Trophoblast cell (in vitro differentiated cells and primary cell): ENCODE data around the gene MAPT.
"Not testable (repeated sequence)": the region's sequence is repeated elsewhere in the genome, so short reads cannot be mapped to it uniquely, and the experiment has no call there.

Source experiments
- DNase-seq, 2 donors: peaks; one replicate each; pipeline ENCODE4 v3.0.0-alpha.2; 2016
- H2AFZ ChIP-seq: 2 replicates; pipeline ENCODE4 v1.6.1; 2013; ENCODE audit warnings: low read length, moderate library complexity, mild to moderate bottlenecking; ENCODE audit not compliant: insufficient read depth, poor library complexity
- H2AK5ac ChIP-seq: 2 replicates; pipeline ENCODE4 v1.6.1; 2013; ENCODE audit warnings: mild to moderate bottlenecking, low read length
- H2BK120ac ChIP-seq: 2 replicates; pipeline ENCODE4 v1.6.1; 2013; ENCODE audit warnings: low read length, mild to moderate bottlenecking, moderate library complexity; ENCODE audit not compliant: insufficient read depth, poor library complexity
- H2BK12ac ChIP-seq: 2 replicates; pipeline ENCODE4 v1.6.1; 2013; ENCODE audit warnings: mild to moderate bottlenecking, low read length, moderate library complexity
- H2BK5ac ChIP-seq: 2 replicates; pipeline ENCODE4 v1.6.1; 2013; ENCODE audit warnings: low read length, low read depth, moderate library complexity, mild to moderate bottlenecking; ENCODE audit not compliant: poor library complexity
- H3K14ac ChIP-seq: 2 replicates; pipeline ENCODE4 v1.6.1; 2013; ENCODE audit warnings: mild to moderate bottlenecking, low read length
- H3K18ac ChIP-seq: 2 replicates; pipeline ENCODE4 v1.6.1; 2013; ENCODE audit warnings: mild to moderate bottlenecking, low read length
- H3K23ac ChIP-seq: 2 replicates; pipeline ENCODE4 v1.6.1; 2013; ENCODE audit warnings: low read length
- H3K27ac ChIP-seq: 2 replicates; pipeline ENCODE4 v1.5.1; 2013; ENCODE audit warnings: low read depth, mild to moderate bottlenecking, inconsistent platforms, low read length, moderate library complexity
- H3K27me3 ChIP-seq: 2 replicates; pipeline ENCODE4 v1.6.1; 2013; ENCODE audit warnings: inconsistent platforms, mild to moderate bottlenecking, low read length, moderate library complexity; ENCODE audit not compliant: insufficient read depth
- H3K36me3 ChIP-seq, 2 experiments: 1 replicate in 1 of 2; 2 replicates in 1 of 2; pipeline ENCODE4 v1.6.1; 2013; ENCODE audit warnings: low read length in 2 of 2, mild to moderate bottlenecking in 2 of 2, moderate library complexity in 1 of 2; ENCODE audit not compliant: insufficient read depth in 2 of 2, control insufficient read depth in 1 of 2
- H3K4ac ChIP-seq: 2 replicates; pipeline ENCODE4 v1.6.1; 2013; ENCODE audit warnings: low read depth, mild to moderate bottlenecking, low read length, moderate library complexity
- H3K4me1 ChIP-seq, 2 experiments: 1 replicate in 1 of 2; 2 replicates in 1 of 2; pipeline ENCODE4 v1.6.1; 2013; ENCODE audit warnings: low read length in 2 of 2, mild to moderate bottlenecking in 2 of 2, moderate library complexity in 1 of 2; ENCODE audit not compliant: insufficient read depth in 2 of 2, control insufficient read depth in 1 of 2
- H3K4me2 ChIP-seq: 2 replicates; pipeline ENCODE4 v1.6.1; 2013; ENCODE audit warnings: inconsistent platforms, mild to moderate bottlenecking, low read length, moderate library complexity
- H3K4me3 ChIP-seq: 2 replicates; pipeline ENCODE4 v1.5.1; 2013; ENCODE audit warnings: mild to moderate bottlenecking, low read depth, low read length, inconsistent platforms
- H3K79me1 ChIP-seq: one replicate; pipeline ENCODE4 v1.6.1; 2013; ENCODE audit warnings: low read length
- H3K79me2 ChIP-seq: 2 replicates; pipeline ENCODE4 v1.6.1; 2013; ENCODE audit warnings: low read length, mild to moderate bottlenecking; ENCODE audit not compliant: control insufficient read depth, insufficient read depth, poor library complexity
- H3K9ac ChIP-seq: 2 replicates; pipeline ENCODE4 v1.6.1; 2013; ENCODE audit warnings: mild to moderate bottlenecking, low read length
- H3K9me3 ChIP-seq: 2 replicates; pipeline ENCODE4 v1.6.1; 2013; ENCODE audit warnings: low read depth, mild to moderate bottlenecking, control low read depth, inconsistent platforms, low read length; ENCODE audit not compliant: insufficient read depth
- H4K12ac ChIP-seq: 2 replicates; pipeline ENCODE4 v1.6.1; 2013; ENCODE audit warnings: low read depth, mild to moderate bottlenecking, low read length, moderate library complexity
- H4K8ac ChIP-seq: 2 replicates; pipeline ENCODE4 v1.6.1; 2013; ENCODE audit warnings: low read depth, mild to moderate bottlenecking, low read length, moderate library complexity
- H4K91ac ChIP-seq: one replicate; pipeline ENCODE4 v1.6.1; 2013; ENCODE audit warnings: low read depth, mild to moderate bottlenecking, low read length, moderate library complexity
- WGBS: extraction: QIAGEN DNeasy Blood & Tissue Kit; methylation state at CpG from one replicate; pipeline ENCODE4 v1.1.7; 2013; ENCODE audit warnings: missing lambda C conversion rate; ENCODE audit not compliant: insufficient read length, insufficient coverage; ENCODE audit errors: extremely low coverage; 5-methylcytosine and 5-hydroxymethylcytosine counted together

Gene MAPT

GRCh38 chr17:46020998-46021397 lies 126.6 kb downstream of the MAPT start:
- H3K4ac ChIP-seq, result no peak overlapping the region
- no peak overlapping the region for H3K18ac ChIP-seq
- no peak overlapping the region for H2BK12ac ChIP-seq
- no peak overlapping the region for H3K23ac ChIP-seq
- no peak overlapping the region for H4K12ac ChIP-seq
- peaks cover 23 to 28% of the 10 kb centered on the region in 2 experiments for H3K36me3 ChIP-seq
- no peak overlapping the region for H3K4me2 ChIP-seq
- H3K79me2 ChIP-seq, result no peaks in the 10 kb centered on the region
- no peak overlapping the region for H3K9ac ChIP-seq
- whole genome bisulfite sequencing, result no CpG with 5 or more reads among the region's 12 CpGs
- DNase-seq, result peak; percentile 94
- H3K9me3 ChIP-seq, result peaks cover 3% of the 10 kb centered on the region
- H4K91ac ChIP-seq, result no peak overlapping the region
- no peak overlapping the region for H2BK5ac ChIP-seq
- H4K8ac ChIP-seq, result no peak overlapping the region
- H2AK5ac ChIP-seq, result no peak overlapping the region
- no peaks in the 10 kb centered on the region for H3K79me1 ChIP-seq
- no peak overlapping the region for H3K14ac ChIP-seq
- no peak overlapping the region for H3K27ac ChIP-seq
- H3K4me1 ChIP-seq, result no peaks in the 10 kb centered on the region
- H3K27me3 ChIP-seq, result no peaks in the 10 kb centered on the region
- no peak overlapping the region for H2BK120ac ChIP-seq
- no peak overlapping the region for H2AFZ ChIP-seq
- H3K4me3 ChIP-seq, result no peak overlapping the region

DNA sequence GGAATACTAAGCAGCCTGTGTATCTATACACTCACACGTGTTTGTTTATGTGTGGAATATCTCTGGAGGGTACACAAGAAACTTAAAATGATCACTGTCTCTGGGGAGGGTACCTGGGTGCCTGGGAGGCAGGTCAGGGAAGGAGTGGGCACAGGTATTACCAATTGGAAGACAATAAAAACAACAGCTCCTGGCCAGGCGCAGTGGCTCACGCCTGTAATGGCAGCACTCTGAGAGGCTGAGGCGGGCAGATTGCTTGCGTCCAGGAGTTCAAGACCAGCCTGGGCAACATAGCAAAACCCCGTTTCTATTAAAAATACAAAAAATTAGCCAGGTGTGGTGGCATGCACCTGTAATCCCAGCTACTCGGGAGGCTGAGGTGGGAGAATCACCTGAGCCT lies 129.0 kb downstream of the MAPT start:
- H3K27me3 ChIP-seq, H3K79me1 ChIP-seq, H3K4ac ChIP-seq, H4K12ac ChIP-seq, DNase-seq, H3K79me2 ChIP-seq, H4K8ac ChIP-seq, H3K27ac ChIP-seq, H3K4me2 ChIP-seq, H3K4me1 ChIP-seq, H2BK120ac ChIP-seq, H3K4me3 ChIP-seq, H4K91ac ChIP-seq, H3K14ac ChIP-seq, H2BK5ac ChIP-seq, H2AFZ ChIP-seq, H3K9me3 ChIP-seq, H3K18ac ChIP-seq, H3K23ac ChIP-seq, H3K9ac ChIP-seq, H2AK5ac ChIP-seq, H2BK12ac ChIP-seq: not testable (repeated sequence)
- peaks cover 41 to 48% of the 10 kb centered on the region in 2 experiments for H3K36me3 ChIP-seq
- no CpG with 5 or more reads among the region's 7 CpGs for WGBS

DNA sequence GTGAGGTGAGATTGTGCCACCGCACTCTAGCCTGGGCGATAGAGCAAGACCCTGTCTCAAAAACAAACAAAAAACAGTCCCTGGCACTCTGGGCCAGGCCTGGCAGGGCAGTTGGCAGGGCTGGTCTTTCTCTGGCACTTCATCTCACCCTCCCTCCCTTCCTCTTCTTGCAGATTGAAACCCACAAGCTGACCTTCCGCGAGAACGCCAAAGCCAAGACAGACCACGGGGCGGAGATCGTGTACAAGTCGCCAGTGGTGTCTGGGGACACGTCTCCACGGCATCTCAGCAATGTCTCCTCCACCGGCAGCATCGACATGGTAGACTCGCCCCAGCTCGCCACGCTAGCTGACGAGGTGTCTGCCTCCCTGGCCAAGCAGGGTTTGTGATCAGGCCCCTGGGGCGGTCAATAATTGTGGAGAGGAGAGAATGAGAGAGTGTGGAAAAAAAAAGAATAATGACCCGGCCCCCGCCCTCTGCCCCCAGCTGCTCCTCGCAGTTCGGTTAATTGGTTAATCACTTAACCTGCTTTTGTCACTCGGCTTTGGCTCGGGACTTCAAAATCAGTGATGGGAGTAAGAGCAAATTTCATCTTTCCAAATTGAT lies 129.5 kb downstream of the MAPT start:
- Histone ChIP-seq H3K9me3 (peaks cover 3% of the 10 kb centered on the region), H3K27ac (no peak overlapping the region), H2BK5ac (no peak overlapping the region), H3K14ac (no peak overlapping the region), H3K79me2 (no peaks in the 10 kb centered on the region), H2BK12ac (no peak overlapping the region), H3K9ac (no peak overlapping the region), H3K23ac (no peak overlapping the region), H4K91ac (no peak overlapping the region), H2BK120ac (no peak overlapping the region), H2AK5ac (no peak overlapping the region), H3K79me1 (no peaks in the 10 kb centered on the region), H4K12ac (no peak overlapping the region), H3K27me3 (no peaks in the 10 kb centered on the region), H4K8ac (no peak overlapping the region), H3K36me3 (peaks cover 38 to 51% of the 10 kb centered on the region in 2 experiments), H3K4me3 (no peak overlapping the region), H3K4me2 (no peak overlapping the region), H3K4ac (no peak overlapping the region), H2AFZ (no peak overlapping the region), H3K4me1 (no peaks in the 10 kb centered on the region), H3K18ac (no peak overlapping the region)
- WGBS, result no CpG with 5 or more reads among the region's 24 CpGs
- no peak for DNase-seq

DNA sequence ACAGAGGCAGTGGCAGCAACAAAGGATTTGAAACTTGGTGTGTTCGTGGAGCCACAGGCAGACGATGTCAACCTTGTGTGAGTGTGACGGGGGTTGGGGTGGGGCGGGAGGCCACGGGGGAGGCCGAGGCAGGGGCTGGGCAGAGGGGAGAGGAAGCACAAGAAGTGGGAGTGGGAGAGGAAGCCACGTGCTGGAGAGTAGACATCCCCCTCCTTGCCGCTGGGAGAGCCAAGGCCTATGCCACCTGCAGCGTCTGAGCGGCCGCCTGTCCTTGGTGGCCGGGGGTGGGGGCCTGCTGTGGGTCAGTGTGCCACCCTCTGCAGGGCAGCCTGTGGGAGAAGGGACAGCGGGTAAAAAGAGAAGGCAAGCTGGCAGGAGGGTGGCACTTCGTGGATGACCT lies 130.2 kb downstream of the MAPT start:
- Histone ChIP-seq H4K12ac (no peak overlapping the region), H3K14ac (no peak overlapping the region), H3K9ac (no peak overlapping the region), H2AK5ac (no peak overlapping the region), H3K27ac (no peak overlapping the region), H3K4ac (no peak overlapping the region), H3K18ac (no peak overlapping the region), H3K27me3 (no peaks in the 10 kb centered on the region), H3K23ac (no peak overlapping the region), H3K79me1 (no peaks in the 10 kb centered on the region), H3K79me2 (no peaks in the 10 kb centered on the region), H3K9me3 (peaks cover 3% of the 10 kb centered on the region), H4K91ac (no peak overlapping the region), H3K4me2 (no peak overlapping the region), H2AFZ (no peak overlapping the region), H2BK12ac (no peak overlapping the region), H3K4me3 (no peak overlapping the region), H2BK120ac (no peak overlapping the region), H3K4me1 (no peaks in the 10 kb centered on the region), H4K8ac (no peak overlapping the region), H2BK5ac (no peak overlapping the region), H3K36me3 (peaks cover 39 to 56% of the 10 kb centered on the region in 2 experiments)
- DNase-seq, result no peak
- WGBS, result no CpG with 5 or more reads among the region's 14 CpGs
